K562 (cell line): ENCODE measurements around the gene ANKRD10.

Experiments used
- KDM1A ChIP-seq, 2 experiments: fragments of 450-650 bp; IDR thresholded peaks; 2 replicates each; pipeline ENCODE4 v1.6.1; 2016; ENCODE audit warnings: mild to moderate bottlenecking in 2 of 2
- NONO ChIP-seq, 2 experiments: fragments of 200-400 bp in 1 of 2; fragments of 450-650 bp in 1 of 2; formaldehyde crosslinking in 1 of 2; IDR thresholded peaks; 2 replicates each; pipeline ENCODE4 v1.6.1; 2017; ENCODE audit warnings: low read depth in 2 of 2, mild to moderate bottlenecking in 2 of 2, moderate library complexity in 2 of 2, low read length in 1 of 2
- POLR2A ChIP-seq: fragments of 450-650 bp; conservative IDR thresholded peaks from 2 replicates; pipeline ENCODE4 v1.6.1; 2016
- ZNF274 ChIP-seq: IDR thresholded peaks from 2 replicates; pipeline ENCODE4 v1.6.1; 2011; ENCODE audit warnings: low read depth, mild to moderate bottlenecking, low read length, moderate library complexity, borderline replicate concordance

GRCh38 chr13:110854866-110855265, 60.0 kb downstream of the ANKRD10 start:
- TF ChIP-seq NONO (IDR thresholded peaks at IDR 0.05; ENCODE audit: low read depth in 2 of 2, low read length in 1 of 2), result no peak
- TF ChIP-seq POLR2A, result no peak
- TF ChIP-seq KDM1A (IDR thresholded peaks at IDR 0.05), result no peak
- no peak for TF ChIP-seq ZNF274
